Motor neuron (in vitro differentiated cells): ENCODE measurements around the gene GRIA4. TPM values are rescaled to one million over a fixed set of nuclear protein-coding genes. Genes with fewer than 3 reads are reported as not detected.

Source experiments
- ATAC-seq, 8 experiments: fragments of 200-7000 bp; cut with Tn5 transposase; replicated peaks in 6 of 8; 2 replicates each; pipeline ENCODE4 v1.8.0; 2021; ENCODE audit warnings: mild to moderate bottlenecking in 8 of 8, moderate library complexity in 8 of 8
- H3K27ac ChIP-seq, 2 donors: fragments of 250-450 bp; sonication (Bioruptor Pico); 2 replicates each; pipeline ENCODE4 v1.9.0; 2021; ENCODE audit warnings: antibody characterized with exemption in 2 of 2, mild to moderate bottlenecking in 2 of 2, moderate library complexity in 1 of 2
- H3K4me1 ChIP-seq, 2 donors: fragments of 250-450 bp; sonication (Bioruptor Pico); replicated peaks in 1 of 2; 2 replicates each; pipeline ENCODE4 v1.6.1; 2021; ENCODE audit warnings: antibody characterized with exemption in 2 of 2, mild to moderate bottlenecking in 2 of 2, moderate library complexity in 1 of 2
- H3K4me3 ChIP-seq, 5 donors: fragments of 250-450 bp; sonication (Bioruptor Pico); 2 replicates each; pipeline ENCODE4 v1.9.0; 2021; ENCODE audit warnings: antibody characterized with exemption in 5 of 5, mild to moderate bottlenecking in 5 of 5, moderate library complexity in 4 of 5
- WGBS, 10 experiments: fragments of 450-650 bp; shearing (Covaris generic); methylation state at CpG; one replicate each; pipeline ENCODE4 v1.0.0; 2022; 5-methylcytosine and 5-hydroxymethylcytosine counted together
- in situ Hi-C, 9 experiments: fragments of 400-800 bp; cut with MboI; loops; one replicate each; pipeline ENCODE4 v1.15.0; 2021; ENCODE audit warnings: low sequenced_read_pairs in 9 of 9, low pct_unique_long_range_greater_than_20kb in 2 of 9; ENCODE audit not compliant: unreplicated experiment in 9 of 9
- total RNA-seq, 8 experiments: library from RNA; unstranded; fragments of 300-600 nt; gene quantifications; 2 replicates each; pipeline versions ENCODE4 v1.2.3 to v1.2.4, GENCODE V29; 2022

Gene GRIA4
- total RNA-seq, 8 experiments from 2014 or later: 3.0 to 60.4 (median 46.2) TPM

GRCh38 chr11:105906517-105906916, 296.6 kb downstream of the GRIA4 start:
- Histone ChIP-seq H3K27ac (no peak overlapping the region), H3K4me3 (no peak overlapping the region), H3K4me1 (no peaks in the 10 kb centered on the region)
- WGBS, 10 experiments: 30 to 100% (median 83%) methylated on average over 1 to 3 of the region's 5 CpGs; no CpG with 5 or more reads in 5 of the 10 experiments
- in situ Hi-C loops: no loop called here
- no peak for ATAC-seq

DNA sequence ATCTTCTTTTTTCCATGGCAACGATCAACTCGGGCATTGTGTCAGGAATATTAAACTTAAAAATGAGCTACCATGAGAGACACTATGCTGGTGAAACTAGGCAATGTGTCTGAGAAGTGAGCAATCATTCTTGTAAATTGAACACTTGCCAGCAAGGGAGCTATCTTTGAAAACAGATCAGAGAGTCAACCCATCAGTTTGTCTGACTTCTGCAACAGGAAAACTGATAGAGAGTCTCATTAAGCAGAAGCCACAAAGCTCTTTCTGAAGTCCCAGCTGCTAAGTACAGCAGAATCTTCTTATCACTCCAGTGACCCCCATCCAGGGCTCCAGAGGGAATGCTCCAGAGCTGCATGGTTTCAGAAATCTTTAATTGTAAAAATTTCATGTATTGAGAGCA, 297.4 kb downstream of the GRIA4 start:
- 0 to 100% (median 90%) methylated on average over 1 to 2 of the region's 2 CpGs; no CpG with 5 or more reads in 3 of the 10 experiments for WGBS, 10 experiments

DNA sequence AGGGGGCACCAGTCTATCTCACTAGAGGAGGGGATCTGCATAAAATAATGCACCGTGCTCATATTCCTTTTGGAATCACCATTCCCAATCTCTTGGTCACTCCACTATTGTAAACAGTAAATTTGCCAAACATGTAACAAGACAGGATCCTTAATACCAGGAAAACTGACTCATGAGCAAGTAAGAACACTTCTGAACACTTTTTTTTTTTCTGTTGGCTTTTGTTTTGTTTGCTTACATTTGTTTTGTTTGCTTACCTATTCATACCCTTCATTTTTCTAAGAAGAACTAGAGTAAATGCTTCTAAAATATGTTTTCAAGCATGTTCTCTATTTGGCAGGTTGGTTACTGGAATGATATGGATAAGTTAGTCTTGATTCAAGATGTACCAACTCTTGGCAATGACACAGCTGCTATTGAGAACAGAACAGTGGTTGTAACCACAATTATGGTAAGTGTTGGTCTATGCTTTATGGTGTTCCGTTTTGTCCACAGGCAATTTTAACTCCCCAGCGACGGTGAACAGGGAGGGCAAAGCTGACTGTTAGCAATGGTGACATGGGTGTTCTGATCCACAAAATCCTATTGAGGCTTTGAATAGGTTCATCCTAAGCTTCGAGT, 300.3 kb downstream of the GRIA4 start:
- Histone ChIP-seq H3K4me1 (peaks cover 0 to 3% of the 10 kb centered on the region in 2 donors), H3K27ac (no peak overlapping the region), H3K4me3 (no peak overlapping the region)
- ATAC-seq: no peak
- in situ Hi-C loops: no loop called here
- 37 to 100% (median 91%) methylated on average over 1 to 5 of the region's 5 CpGs for WGBS, 10 experiments

More for the DNA sequence above, 297.4 kb downstream of the GRIA4 start:
- ATAC-seq: no peak
- H3K4me3 ChIP-seq: no peak overlapping the region
- in situ Hi-C loops: no loop called here
- no peaks in the 10 kb centered on the region for H3K4me1 ChIP-seq
- no peak overlapping the region for H3K27ac ChIP-seq

DNA sequence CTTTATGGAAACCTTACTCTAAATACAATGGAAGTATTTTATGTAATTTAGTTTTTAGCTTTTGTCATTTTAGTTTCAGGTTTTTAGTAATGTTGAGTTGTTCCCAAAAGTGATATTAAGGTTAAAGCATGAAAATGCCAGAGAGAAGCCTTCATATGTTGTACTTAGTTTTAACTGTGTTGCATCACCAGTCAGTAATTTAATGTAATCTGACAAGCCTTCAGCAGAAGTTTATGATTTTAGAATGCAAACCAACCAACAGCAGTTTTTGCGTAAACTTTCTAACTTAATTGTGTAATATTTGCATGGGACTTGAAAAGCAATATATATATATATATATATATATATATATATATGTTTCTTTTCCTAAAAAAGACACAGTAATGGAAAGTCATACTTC, 301.6 kb downstream of the GRIA4 start:
- peaks cover 0 to 3% of the 10 kb centered on the region in 2 donors for H3K4me1 ChIP-seq
- in situ Hi-C loops: no loop called here
- no peak overlapping the region for H3K4me3 ChIP-seq
- no peak overlapping the region for H3K27ac ChIP-seq
- no peak for ATAC-seq
- 91 to 100% (median 100%) methylated on average over 1 of the region's 1 CpG; no CpG with 5 or more reads in 6 of the 10 experiments for WGBS, 10 experiments

DNA sequence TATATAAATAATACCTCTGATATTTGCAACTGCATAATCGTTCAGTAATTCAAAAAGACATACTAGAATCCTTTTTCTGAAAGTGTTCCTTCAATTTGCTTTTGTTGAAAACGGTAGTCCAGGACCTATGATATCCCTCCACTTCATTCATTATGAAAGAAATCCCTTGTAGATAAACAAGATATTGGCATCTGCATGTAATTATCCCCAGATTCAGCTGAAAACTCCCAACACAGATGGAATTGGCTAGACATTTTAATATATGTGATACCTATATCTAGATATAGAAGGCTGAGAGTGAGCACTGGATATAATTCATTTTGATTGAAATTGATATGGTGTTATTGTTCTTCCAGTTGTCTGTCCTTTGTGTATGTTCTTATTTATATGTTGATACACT, 302.8 kb downstream of the GRIA4 start:
- WGBS, 10 experiments: 34 to 100% (median 86%) methylated on average over 1 to 2 of the region's 2 CpGs
- in situ Hi-C loops: no loop called here
- H3K4me1 ChIP-seq: peaks cover 0 to 3% of the 10 kb centered on the region in 2 donors
- no peak for ATAC-seq
- H3K4me3 ChIP-seq: no peak overlapping the region
- no peak overlapping the region for H3K27ac ChIP-seq

DNA sequence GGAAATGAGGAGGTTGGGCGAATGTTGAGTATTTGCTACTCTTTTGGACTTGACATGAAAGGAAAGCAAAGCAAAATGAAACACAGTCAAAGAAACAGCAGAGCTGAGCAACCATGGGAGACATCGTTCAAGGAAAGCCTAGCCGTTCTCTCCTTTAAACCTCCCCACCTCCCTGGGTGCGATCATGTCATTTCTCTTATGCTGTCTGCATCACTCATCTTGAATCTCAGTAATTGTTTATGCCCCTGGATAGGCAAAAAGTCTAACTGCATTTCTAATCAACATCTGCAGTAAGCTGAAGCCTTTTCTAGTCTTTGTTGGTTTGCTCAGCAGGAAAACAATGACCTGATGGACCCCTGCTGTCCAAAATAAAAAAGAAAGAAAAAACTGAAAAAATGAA, 305.1 kb downstream of the GRIA4 start:
- in situ Hi-C loops: no loop called here
- 17 to 100% (median 51%) methylated on average over 2 to 4 of the region's 4 CpGs; no CpG with 5 or more reads in 1 of the 10 experiments for WGBS, 10 experiments
- Histone ChIP-seq H3K4me1 (peaks cover 0 to 3% of the 10 kb centered on the region in 2 donors), H3K27ac (no peak overlapping the region), H3K4me3 (no peak overlapping the region)
- ATAC-seq: no peak

GRCh38 chr11:105918039-105918438, 308.2 kb downstream of the GRIA4 start:
- no peak for ATAC-seq
- WGBS, 10 experiments: 56 to 100% (median 100%) methylated on average over 1 of the region's 1 CpG; no CpG with 5 or more reads in 2 of the 10 experiments
- H3K4me3 ChIP-seq: no peak overlapping the region
- no peak overlapping the region for H3K27ac ChIP-seq
- H3K4me1 ChIP-seq: peaks cover 0 to 3% of the 10 kb centered on the region in 2 donors
- in situ Hi-C loops: no loop called here

DNA sequence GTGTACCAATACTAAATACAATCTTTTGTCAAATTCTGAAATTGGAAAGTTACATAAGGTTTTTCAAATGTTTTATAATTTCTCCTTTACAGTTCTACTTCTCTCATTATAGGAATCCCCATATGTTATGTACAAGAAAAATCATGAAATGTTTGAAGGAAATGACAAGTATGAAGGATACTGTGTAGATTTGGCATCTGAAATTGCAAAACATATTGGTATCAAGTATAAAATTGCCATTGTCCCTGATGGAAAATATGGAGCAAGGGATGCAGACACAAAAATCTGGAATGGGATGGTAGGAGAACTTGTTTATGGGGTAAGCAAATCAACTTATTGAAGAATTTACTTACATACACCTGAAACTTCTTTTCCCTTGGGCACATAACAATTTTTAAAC, 308.7 kb downstream of the GRIA4 start:
- in situ Hi-C loops: no loop called here
- ATAC-seq: no peak
- Histone ChIP-seq H3K4me3 (no peak overlapping the region), H3K27ac (no peak overlapping the region), H3K4me1 (peaks cover 0 to 3% of the 10 kb centered on the region in 2 donors)

- peak in 2 of 8 experiments; percentile 18 for ATAC-seq
- in situ Hi-C loops: no loop called here
- Histone ChIP-seq H3K4me3 (no peak overlapping the region), H3K27ac (no peak overlapping the region), H3K4me1 (no peaks in the 10 kb centered on the region)
- WGBS, 10 experiments: 20 to 100% (median 82%) methylated on average over 2 of the region's 2 CpGs; no CpG with 5 or more reads in 3 of the 10 experiments
Measured at GRCh38 chr11:105923252-105923651, 313.4 kb downstream of the GRIA4 start.

DNA sequence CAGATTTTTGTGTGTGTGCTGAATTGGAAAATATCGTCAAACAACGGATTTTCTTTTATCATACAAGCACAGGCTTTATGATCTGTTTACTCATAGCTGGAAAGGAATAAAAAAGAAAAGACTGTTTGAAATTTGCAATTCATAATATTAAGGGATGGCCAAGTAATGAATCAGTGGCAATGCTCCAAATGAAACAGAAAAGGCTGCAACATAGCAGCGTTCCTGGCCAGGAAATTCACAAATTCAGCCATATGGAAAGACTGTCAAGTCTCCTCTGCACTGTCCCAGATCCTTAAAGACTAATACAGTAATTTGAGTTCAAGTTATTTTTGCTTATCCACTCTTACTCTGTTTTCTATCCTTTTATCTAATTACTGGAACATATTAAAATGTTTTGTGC, 313.9 kb downstream of the GRIA4 start:
- no peak overlapping the region for H3K27ac ChIP-seq
- in situ Hi-C loops: no loop called here
- ATAC-seq: peak in 3 of 8 experiments; percentile 93 to 96 (median 95)

DNA sequence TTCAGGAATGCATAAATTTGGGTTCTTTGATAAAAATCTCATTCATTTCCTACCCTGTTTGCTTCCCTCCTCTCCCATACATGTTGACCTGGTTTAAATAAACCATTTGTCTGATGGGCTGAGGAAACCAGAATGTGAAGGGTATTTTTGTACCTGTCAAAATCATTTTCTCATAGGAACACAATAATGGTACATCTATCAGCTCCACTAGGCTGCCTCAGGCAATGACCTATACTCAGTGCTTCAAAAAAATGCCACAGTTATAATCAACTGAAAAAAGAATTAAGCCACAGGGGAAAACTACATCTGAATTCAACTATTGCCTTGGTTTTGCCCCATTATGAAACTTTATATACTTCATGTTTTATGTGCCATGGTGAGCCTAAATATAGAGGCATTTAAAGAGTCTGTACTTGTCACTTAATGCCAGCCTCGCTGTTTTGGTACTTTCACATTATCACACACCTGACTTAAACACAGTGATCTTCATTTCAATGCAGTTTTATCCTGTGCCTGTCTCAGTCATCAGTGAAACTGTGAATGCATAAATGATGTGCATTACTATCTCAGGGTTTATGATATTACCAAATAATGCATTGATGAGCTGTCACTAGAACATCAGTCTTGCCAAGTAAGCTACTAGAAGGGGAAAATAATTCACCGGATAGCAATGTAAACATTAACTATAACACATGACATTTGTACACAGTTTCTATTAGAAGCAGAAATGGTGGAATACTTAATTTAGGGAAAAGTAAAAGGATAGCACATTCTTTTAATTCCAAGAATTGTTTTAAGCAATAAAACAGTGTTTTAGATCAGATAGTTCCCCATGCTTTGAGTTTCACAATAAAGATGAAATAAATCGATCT, 319.4 kb downstream of the GRIA4 start:
- WGBS, 10 experiments: 0 to 87% (median 57%) methylated on average over 1 to 3 of the region's 3 CpGs; no CpG with 5 or more reads in 1 of the 10 experiments
- peak in 3 of 8 experiments; percentile 21 to 44 (median 32) for ATAC-seq

More for the DNA sequence above, 313.9 kb downstream of the GRIA4 start:
- WGBS, 10 experiments: 0 to 100% (median 74%) methylated on average over 2 to 3 of the region's 3 CpGs
- H3K4me3 ChIP-seq: no peak overlapping the region
- no peaks in the 10 kb centered on the region for H3K4me1 ChIP-seq

DNA sequence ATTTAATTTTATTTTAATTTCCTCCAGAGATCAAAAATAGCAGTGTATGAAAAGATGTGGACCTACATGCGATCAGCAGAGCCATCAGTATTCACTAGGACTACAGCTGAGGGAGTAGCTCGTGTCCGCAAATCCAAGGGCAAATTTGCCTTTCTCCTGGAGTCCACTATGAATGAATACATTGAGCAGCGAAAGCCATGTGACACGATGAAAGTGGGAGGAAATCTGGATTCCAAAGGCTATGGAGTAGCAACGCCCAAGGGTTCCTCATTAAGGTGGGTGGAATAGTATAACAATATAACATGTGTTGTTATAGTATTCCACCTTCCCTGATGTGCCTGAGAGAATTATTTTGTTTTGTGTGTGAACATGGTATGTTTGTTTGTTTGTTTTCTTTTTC, 323.8 kb downstream of the GRIA4 start:
- H3K4me1 ChIP-seq: peaks cover 3 to 17% of the 10 kb centered on the region in 2 donors
- H3K4me3 ChIP-seq: no peak overlapping the region
- in situ Hi-C loops: no loop called here
- H3K27ac ChIP-seq: no peak overlapping the region
- 40 to 97% (median 79%) methylated on average over 3 to 6 of the region's 6 CpGs; no CpG with 5 or more reads in 2 of the 10 experiments for WGBS, 10 experiments
- ATAC-seq: peak in 1 of 8 experiments; percentile 63

More for the DNA sequence above, 319.4 kb downstream of the GRIA4 start:
- Histone ChIP-seq H3K4me3 (no peak overlapping the region), H3K27ac (no peak overlapping the region), H3K4me1 (peaks cover 3 to 9% of the 10 kb centered on the region in 2 donors)
- in situ Hi-C loops: no loop called here

DNA sequence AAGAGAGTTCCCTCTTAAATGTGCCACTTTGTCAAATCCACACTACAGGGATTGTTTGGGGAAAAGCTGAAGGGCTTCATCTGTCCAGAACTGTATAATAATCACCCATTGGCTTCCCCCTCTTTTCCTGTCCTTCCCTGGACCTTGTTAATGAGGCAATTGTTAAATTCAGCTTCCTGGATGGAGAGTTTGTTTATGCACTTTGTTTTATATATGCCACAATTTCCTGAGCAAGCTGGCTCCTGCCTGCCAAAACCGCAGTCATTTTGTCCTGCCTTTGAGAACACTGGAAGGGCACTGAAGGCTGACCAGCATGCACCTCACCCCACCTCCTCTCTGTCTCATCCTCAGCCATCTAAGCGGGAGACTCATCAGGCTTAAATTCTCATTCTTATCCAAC, 325.9 kb downstream of the GRIA4 start:
- peaks cover 0 to 9% of the 10 kb centered on the region in 2 donors for H3K4me1 ChIP-seq
- 33 to 100% (median 83%) methylated on average over 1 to 2 of the region's 2 CpGs; no CpG with 5 or more reads in 6 of the 10 experiments for WGBS, 10 experiments
- peak in 5 of 8 experiments; percentile 23 to 53 (median 33) for ATAC-seq
- no peak overlapping the region for H3K27ac ChIP-seq
- H3K4me3 ChIP-seq: no peak overlapping the region
- in situ Hi-C loops: no loop called here
